Glomerular endothelial cell (primary cell): ENCODE results near the gene EFCAB9. TPM values are rescaled to one million over a fixed set of nuclear protein-coding genes. Genes with fewer than 3 reads are reported as not detected.

ENCODE experiments used
- DNase-seq: peaks from one replicate; pipeline ENCODE4 v3.0.0-alpha.2; 2011; ENCODE audit warnings: low read depth, low spot score; ENCODE audit errors: extremely low read depth
- total RNA-seq: library from RNA; depleted of rRNA; stranded (reverse); fragments of >200 nt; gene quantifications from 2 replicates; pipeline ENCODE4 v1.2.3, GENCODE V29; 2015

Gene EFCAB9
- total RNA-seq, 1 donor from 2014 or later, result not detected

- no peak for DNase-seq
These were observed 29.2 kb upstream of the EFCAB9 start for GRCh38 chr5:172164769-172165212.

GRCh38 chr5:172165465-172165864 is 28.5 kb upstream of the EFCAB9 start:
- no peak for DNase-seq

GRCh38 chr5:172166030-172166826 is 27.7 kb upstream of the EFCAB9 start:
- DNase-seq, result no peak

GRCh38 chr5:172167895-172168294 is 26.1 kb upstream of the EFCAB9 start:
- no peak for DNase-seq

GRCh38 chr5:172168311-172168710 is 25.7 kb upstream of the EFCAB9 start:
- DNase-seq, result no peak

- no peak for DNase-seq
These were observed 24.8 kb upstream of the EFCAB9 start for GRCh38 chr5:172169216-172169615.

GRCh38 chr5:172170251-172170701 is 23.7 kb upstream of the EFCAB9 start:
- DNase-seq, result no peak

GRCh38 chr5:172171118-172171517 is 22.9 kb upstream of the EFCAB9 start:
- DNase-seq, result no peak

- DNase-seq, result no peak
These were observed 20.9 kb upstream of the EFCAB9 start for GRCh38 chr5:172172912-172173563.

GRCh38 chr5:172173564-172174153 is 20.3 kb upstream of the EFCAB9 start:
- DNase-seq, result no peak

- no peak for DNase-seq
These were observed 18.7 kb upstream of the EFCAB9 start for GRCh38 chr5:172175263-172175719.

GRCh38 chr5:172177176-172177575 is 16.8 kb upstream of the EFCAB9 start:
- DNase-seq, result no peak

- DNase-seq, result no peak
These were observed 15.5 kb upstream of the EFCAB9 start for GRCh38 chr5:172178301-172178987.

GRCh38 chr5:172178991-172179989 is 14.7 kb upstream of the EFCAB9 start:
- no peak for DNase-seq

GRCh38 chr5:172180936-172181335 is 13.0 kb upstream of the EFCAB9 start:
- DNase-seq, result no peak

- no peak for DNase-seq
These were observed 11.7 kb upstream of the EFCAB9 start for GRCh38 chr5:172182291-172182690.

- no peak for DNase-seq
These were observed 10.1 kb upstream of the EFCAB9 start for GRCh38 chr5:172183881-172184280.

GRCh38 chr5:172185096-172185461 is 8.9 kb upstream of the EFCAB9 start:
- DNase-seq, result no peak

GRCh38 chr5:172186114-172186695 is 7.8 kb upstream of the EFCAB9 start:
- DNase-seq, result no peak
